GM08714 (cell line): Measurements from ENCODE around the gene BIN1.

Experiments used
- H3K4me3 ChIP-seq: fragments of 200-500 bp; sonication (Bioruptor generic); 2 replicates; pipeline ENCODE4 v1.5.1; 2014; ENCODE audit warnings: mild to moderate bottlenecking, low read length, inconsistent platforms
- ZNF274 ChIP-seq: IDR thresholded peaks from 2 replicates; pipeline ENCODE4 v1.6.1; 2012; ENCODE audit warnings: mild to moderate bottlenecking, low read depth, low read length

The BIN1 gene

DNA sequence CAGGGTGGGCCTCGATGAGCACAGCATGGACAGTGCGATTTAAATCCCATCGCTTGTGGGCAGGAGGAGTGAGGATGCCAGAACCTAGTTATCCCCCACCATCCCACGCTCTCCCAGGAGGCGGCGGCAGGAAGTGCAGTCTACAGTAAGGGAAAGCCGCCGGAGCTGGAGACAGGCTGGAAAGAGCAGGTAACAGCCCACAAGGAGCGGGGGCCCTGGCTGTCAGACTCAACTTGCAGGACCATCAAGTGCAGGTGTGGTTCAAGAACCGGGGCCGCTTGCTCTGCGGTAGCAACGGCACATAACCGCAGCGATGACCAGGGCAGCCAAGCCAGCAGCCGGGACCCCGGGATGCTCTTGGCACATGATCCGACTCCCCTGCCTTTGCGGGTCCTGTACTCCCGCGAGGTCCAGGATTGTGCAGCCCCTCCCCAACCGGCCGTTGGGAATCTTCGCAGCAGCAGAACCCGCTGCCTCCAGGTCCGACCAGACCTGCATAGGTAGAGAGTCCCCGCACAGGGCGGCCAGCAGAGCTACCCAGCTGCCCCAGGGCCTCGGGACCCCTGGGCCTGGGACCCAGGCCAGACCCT is 82.1 kb downstream of the BIN1 start:
- TF ChIP-seq ZNF274: no peak
- peak overlapping the region; percentile 38; the same call in 1 of the 2 replicates for H3K4me3 ChIP-seq

DNA sequence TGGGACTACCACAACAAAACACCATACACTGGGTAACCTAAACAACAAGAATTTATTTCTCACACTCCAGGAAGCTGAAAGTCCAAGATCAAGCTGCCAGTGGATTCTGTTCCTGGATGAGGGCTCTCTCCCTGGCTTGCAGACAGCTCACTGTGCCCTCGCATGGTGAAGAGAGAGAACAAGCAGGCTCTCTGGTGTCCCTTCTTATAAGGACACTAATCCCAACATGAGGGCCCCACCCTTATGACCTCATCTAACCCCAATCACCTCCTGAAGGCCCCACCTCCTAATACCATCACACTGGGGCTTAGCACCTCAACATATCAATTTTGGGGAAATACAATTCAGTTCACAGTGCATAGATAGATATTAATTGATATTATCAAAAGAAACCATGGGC is 83.5 kb downstream of the BIN1 start:
- H3K4me3 ChIP-seq: no peak overlapping the region
- TF ChIP-seq ZNF274: no peak

DNA sequence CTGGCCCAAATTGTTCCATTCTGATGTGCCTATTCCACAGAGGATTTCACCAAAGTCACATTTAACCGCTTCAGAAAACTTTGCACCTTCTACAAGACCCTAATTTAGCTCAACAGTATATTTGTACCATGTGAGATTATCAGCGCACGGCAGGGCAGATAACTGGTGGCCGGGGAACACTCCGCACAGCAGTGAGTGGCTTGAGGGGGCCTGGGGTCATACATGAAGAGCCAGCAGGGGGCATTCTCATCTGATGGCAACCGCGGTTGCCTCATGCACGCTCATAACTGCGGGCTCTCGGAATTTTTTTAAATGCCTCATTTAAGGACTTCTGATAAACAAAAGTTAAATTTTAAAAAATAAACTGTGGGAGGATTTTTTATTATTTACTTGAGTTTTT is 84.1 kb downstream of the BIN1 start:
- TF ChIP-seq ZNF274: no peak
- no peak overlapping the region for H3K4me3 ChIP-seq

DNA sequence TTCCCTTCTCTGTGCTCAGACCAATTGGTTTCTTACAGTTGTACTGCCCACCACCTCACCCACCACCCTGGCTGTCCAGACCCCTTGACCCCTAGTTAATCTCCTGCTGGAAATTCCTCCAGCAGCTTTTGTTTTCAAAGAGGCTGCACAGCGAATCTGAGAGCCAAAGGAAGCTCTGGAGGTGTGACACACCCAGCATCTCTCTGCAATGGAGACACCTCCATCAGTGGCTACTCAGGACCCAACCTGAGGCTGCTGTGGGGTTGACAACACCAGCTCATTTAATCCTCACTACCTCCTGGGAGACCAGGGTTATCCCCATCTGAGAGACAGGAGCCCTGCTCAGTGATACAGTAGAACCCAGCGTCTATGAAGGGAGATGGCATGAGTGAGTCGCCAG is 86.4 kb downstream of the BIN1 start:
- H3K4me3 ChIP-seq: no peak overlapping the region
- no peak for TF ChIP-seq ZNF274

DNA sequence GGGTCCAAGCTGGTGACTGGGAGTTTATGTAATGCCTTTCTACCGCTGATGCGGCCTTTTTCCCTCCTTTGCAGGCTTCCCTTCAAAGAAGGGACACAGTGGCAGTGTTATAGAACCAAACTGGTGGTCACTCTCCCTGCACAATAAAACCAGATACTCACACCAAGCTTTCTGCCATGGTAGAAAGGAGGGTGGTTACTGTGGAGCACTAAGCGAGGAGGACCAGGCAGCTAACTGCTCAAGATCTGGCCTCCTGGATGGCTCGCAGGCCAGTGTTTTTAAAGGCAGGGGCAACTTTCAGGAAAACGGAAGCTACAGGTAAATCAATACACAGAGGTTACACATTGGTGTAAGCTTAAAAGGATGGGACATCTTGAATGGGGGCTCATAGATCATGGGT is 89.4 kb downstream of the BIN1 start:
- TF ChIP-seq ZNF274: no peak
- no peak overlapping the region for H3K4me3 ChIP-seq

DNA sequence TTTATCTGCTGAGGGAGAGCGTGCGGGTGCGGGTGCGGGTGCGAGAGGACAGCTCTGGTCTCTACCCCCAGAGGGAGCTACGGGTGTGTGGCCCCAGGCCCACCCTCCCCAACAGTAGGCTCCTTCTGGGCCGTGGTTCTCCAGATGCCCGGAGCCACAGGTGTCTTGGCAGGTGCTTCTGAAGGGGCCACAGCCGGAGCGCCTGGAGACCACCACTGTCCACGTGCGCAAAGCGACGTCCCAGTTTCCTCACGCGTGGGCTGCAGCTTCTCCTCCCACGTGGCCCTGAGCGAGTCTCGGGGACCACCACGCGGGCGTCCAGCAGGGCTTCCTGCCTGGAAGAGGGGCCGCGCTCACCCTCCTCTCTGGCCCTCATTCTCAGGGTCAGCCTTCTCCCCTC is 90.6 kb downstream of the BIN1 start:
- no peak for TF ChIP-seq ZNF274
- no peak overlapping the region for H3K4me3 ChIP-seq

DNA sequence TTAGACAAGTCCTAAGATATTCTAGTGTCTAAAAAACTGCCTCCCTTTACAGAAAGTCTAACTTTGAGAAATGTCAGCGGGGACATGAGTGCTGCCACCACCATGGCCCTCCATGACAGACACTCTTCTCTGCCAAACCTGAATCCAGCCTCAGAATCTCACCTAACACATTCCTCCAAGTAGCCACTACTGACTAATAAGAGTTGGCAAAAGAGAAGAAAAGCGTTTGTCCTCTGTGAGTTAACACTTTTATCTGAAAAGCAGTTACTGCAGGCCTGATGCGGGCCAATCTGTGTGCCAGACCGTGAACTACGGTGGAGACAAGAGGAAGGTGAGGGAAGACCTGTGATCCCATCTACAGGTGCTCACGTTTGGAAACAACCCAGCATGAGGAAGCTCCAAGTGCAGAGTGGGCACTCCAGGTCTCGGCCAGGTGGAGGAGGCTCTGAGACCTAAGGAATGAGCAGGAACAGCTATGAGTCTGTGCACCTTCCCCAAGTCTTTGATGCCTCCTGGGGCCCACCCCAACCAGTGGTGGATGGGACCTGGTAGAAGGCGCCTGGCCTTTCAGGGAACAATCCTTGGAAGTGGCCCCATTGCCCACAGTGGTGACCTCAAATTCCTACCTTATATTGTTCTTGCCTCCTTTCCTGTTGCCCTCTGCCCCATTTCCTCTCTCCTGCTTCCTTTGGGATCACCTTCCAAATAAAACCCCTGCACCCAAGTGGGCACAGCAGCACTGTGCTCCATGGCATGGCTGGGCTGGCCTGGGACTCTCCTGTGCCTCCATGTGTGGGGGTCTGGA is 91.6 kb downstream of the BIN1 start:
- TF ChIP-seq ZNF274: no peak
- no peak overlapping the region for H3K4me3 ChIP-seq

DNA sequence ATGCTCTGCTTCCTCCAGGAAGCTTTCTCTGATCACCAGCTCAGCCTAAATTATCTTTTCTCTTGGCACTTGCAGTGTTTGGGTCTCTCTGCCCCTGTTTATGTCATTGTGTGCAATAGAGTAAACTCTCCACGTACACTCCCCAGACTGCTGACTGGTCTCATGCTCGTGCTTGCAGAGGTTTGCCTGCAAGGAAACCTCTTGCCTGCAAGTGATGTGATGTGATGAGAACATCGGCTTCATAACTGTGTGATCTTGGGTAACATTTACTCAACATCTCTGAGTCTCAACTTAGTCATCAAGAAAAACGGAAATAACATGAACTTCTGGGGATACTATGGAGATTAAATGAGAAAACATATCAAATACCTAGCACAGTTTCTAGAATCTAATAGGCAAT is 92.3 kb downstream of the BIN1 start:
- no peak for TF ChIP-seq ZNF274
- no peak overlapping the region for H3K4me3 ChIP-seq

DNA sequence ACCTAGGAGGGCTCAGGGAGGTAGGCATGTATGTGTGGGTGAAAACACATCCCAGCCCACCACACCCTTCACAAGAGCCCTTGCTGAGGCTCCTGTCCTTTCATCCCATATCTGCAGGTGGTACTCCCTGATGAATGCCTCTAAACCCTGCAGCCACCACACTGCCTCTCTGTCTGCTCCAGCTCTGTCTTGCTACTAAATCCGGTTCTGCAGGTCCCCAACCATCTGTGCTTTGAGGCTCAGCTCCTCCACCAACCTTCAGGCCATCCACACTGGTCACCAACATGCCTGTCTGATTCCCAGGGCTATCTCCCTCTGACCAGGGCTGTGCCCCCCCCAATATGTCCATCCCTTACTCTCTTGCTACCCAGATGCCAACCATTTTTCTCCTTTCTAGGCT is 92.7 kb downstream of the BIN1 start:
- no peak overlapping the region for H3K4me3 ChIP-seq
- TF ChIP-seq ZNF274: no peak

DNA sequence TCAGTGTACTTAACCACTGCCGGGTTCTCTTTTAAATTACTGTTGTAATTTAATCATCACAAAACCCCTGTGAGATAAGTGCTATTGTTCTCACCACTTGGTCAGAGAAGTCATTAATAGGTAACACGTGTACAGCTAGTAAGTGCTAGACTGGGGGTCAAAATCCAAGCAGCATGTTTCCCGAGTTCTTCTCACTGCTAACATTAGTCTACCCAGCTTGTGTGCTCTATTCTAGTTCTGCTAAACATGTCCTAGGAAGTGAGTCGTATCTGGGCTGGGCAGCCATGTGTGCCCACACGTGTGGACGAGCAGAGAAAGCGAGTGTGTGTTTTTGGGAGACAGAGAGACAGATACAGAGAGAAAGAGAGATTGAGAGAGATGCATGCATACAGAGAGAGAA is 94.1 kb downstream of the BIN1 start:
- TF ChIP-seq ZNF274: no peak
- no peak overlapping the region for H3K4me3 ChIP-seq

DNA sequence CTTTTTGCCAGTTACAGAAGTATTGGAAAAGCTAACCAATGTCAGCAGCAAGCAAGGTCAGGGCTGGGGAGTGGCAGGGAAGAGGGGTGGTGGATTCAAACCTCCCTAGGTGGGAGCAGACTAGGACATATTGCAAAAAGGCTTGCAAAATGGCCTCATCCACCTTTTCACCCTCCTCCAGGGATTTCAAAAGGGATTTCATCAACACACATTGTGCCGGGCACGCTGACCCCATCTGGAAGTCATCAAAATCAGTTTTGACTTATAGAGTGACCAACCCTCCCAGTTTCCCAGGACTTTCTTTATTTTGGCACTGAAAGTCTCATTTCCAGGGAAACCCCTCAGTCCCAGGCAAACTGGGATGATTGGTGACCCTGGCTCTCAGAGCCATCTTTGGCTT is 94.7 kb downstream of the BIN1 start:
- no peak overlapping the region for H3K4me3 ChIP-seq
- no peak for TF ChIP-seq ZNF274

DNA sequence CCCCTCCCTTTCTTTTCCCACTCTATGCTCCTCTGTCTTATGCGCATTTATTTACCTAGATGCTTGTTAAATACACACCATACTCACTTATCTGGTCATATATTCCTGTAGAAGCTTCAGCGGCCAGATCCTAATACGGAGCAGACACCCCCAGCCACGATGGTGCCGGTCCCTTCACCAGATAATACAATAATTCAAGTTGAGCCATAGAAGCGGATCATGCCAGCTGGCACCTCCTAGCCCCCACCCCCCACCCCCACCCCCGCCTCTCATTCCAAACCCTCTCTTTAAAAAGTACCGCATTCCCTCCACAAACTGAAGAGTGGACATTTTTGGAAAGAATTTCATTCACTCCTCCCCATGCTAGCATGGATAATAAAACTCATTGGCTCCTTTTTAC is 95.2 kb downstream of the BIN1 start:
- H3K4me3 ChIP-seq: no peak overlapping the region
- TF ChIP-seq ZNF274: no peak

DNA sequence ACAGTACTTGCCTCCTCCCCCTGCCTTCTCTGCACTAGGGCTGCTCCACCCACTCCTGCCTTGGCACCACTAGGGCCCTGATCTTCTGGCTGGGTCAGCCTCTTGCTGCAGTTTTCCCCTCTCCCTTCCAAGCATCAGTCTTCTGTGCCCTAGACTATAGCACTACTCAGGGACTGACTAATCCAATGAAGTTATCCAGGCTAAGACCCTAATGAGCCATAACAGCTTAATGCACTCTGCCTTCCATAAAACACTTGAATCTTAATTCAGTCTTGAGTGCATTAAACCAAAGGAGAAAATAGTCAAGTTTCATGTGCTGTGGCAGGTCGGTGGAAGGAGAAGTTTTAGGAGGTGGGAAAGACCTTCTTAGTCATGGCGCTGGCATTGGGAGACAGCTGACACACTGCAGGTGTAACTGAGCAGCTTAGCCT is 95.7 kb downstream of the BIN1 start:
- TF ChIP-seq ZNF274: no peak

DNA sequence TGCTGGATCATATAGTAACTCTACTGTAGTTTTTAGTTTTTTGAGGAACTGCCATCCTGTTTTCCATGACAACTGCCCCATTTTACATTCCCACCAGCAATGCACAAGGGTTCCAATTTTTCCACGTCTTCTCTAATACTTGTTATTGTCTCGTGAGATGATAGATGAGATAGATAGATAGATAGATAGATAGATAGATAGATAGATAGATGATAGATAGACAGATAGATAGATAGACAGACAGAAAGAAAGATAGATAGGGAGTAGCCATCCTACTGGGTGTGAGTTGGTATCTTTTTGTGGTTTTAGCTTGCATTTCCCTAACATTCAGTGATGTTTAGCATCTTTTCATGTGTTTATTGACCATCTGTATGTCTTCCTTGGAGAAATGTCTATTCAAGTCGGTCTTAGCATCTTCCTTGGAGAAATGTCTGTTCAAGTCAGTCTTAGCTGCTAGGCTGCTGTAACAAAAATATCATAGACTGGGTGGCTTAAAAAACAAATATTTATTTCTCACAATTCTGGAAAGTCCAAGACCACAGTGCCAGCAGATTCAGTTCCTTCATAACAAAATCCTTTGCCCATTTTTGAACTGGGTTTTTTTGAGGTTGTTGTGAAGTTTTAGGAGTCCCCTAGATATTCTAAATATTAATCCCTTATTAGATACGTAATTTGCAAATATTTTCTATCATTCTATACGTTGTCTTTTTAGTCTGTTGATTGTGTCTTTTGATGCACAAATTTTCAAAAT is 98.5 kb downstream of the BIN1 start:
- no peak for TF ChIP-seq ZNF274
- H3K4me3 ChIP-seq: no peak overlapping the region

More for the DNA sequence above, 95.7 kb downstream of the BIN1 start:
- no peak overlapping the region for H3K4me3 ChIP-seq

DNA sequence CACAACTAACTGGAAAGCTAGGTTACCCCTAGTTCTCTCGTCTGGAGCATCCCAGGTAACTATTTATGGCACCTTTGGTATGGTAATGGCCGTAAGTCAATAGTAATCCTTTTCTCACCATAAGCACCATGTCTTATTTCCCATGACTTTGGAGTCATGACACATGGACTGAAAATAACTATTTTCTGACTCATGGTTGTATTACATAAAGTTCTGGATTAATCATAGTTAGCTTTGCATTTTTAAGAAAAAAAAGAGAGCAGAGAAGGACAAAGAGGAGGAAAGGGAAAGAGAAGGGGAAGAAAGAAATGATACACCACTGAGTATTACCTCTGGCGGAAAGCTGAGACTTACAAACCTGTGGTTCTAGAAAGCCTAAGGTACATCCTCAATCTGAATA is 99.3 kb downstream of the BIN1 start:
- H3K4me3 ChIP-seq: no peak overlapping the region
- no peak for TF ChIP-seq ZNF274
